Activated CD4-positive, alpha-beta T cell treated with anti-CD3 and anti-CD28 coated beads, Interleukin-2, amount 10 ng/mL, durations not matched to agents 7 days and 5 days (primary cell): ENCODE measurements around the gene GINS2. TPM values are rescaled to one million over a fixed set of nuclear protein-coding genes. Genes with fewer than 3 reads are reported as not detected.

Source experiments
- CTCF ChIA-PET: fragments of 350-600 bp; sonication (Branson Sonifier 250); formaldehyde crosslinking; loops from one replicate; lab custom pipeline; 2021; ENCODE audit warnings: antibody characterized with exemption; lab: Charles Lee
- POLR2A ChIA-PET: fragments of 350-600 bp; sonication (Branson Sonifier 250); formaldehyde crosslinking; loops from one replicate; lab custom pipeline; 2021; ENCODE audit warnings: antibody characterized with exemption; lab: Charles Lee
- DNase-seq: peaks from one replicate; pipeline ENCODE4 v3.0.0-alpha.2; 2020
- H3K27ac Mint-ChIP-seq: one replicate; pipeline ENCODE4 v1.8.0; 2021; ENCODE audit warnings: mild to moderate bottlenecking, moderate library complexity, mixed read lengths
- H3K27me3 Mint-ChIP-seq: one replicate; pipeline ENCODE4 v1.8.0; 2021; ENCODE audit warnings: mixed read lengths
- H3K36me3 Mint-ChIP-seq: one replicate; pipeline ENCODE4 v1.8.0; 2021; ENCODE audit warnings: low read depth, mixed read lengths
- H3K4me1 Mint-ChIP-seq: one replicate; pipeline ENCODE4 v1.8.0; 2021; ENCODE audit warnings: mixed read lengths
- H3K4me3 Mint-ChIP-seq: one replicate; pipeline ENCODE4 v1.8.0; 2021; ENCODE audit warnings: mild to moderate bottlenecking, moderate library complexity, mixed read lengths
- H3K9me3 Mint-ChIP-seq: one replicate; pipeline ENCODE4 v1.8.0; 2021; ENCODE audit warnings: mixed read lengths
- total RNA-seq, 2 experiments: library from RNA; stranded (reverse); gene quantifications; one replicate each; pipeline ENCODE4 v1.2.3, GENCODE V29; 2021

GINS2 gene
- total RNA-seq, 2 experiments from 2014 or later = 49.3 to 50.0 TPM

- H3K27me3 Mint-ChIP-seq = peaks cover 8% of the 10 kb centered on the region
- ChIA-PET POLR2A (no interaction called here), CTCF (interaction anchor here (1.2 kb wide), 1 partner anchor 9 kb away, joined by 3 read pairs; no protein-coding TSS in a partner anchor)
- H3K27ac Mint-ChIP-seq = no peak overlapping the region
- no peak for DNase-seq
- H3K9me3 Mint-ChIP-seq = no peaks in the 10 kb centered on the region
- H3K36me3 Mint-ChIP-seq = no peaks in the 10 kb centered on the region
- H3K4me1 Mint-ChIP-seq = no peaks in the 10 kb centered on the region
- no peak overlapping the region for H3K4me3 Mint-ChIP-seq
Observed at GRCh38 chr16:85697431-85697830, 8.7 kb upstream of the GINS2 start.

- Mint-ChIP-seq H3K4me3 (no peak overlapping the region), H3K27ac (no peak overlapping the region), H3K4me1 (no peaks in the 10 kb centered on the region), H3K36me3 (no peaks in the 10 kb centered on the region), H3K27me3 (peaks cover 10% of the 10 kb centered on the region), H3K9me3 (no peaks in the 10 kb centered on the region)
- DNase-seq = no peak
- CTCF ChIA-PET = no interaction called here
- POLR2A ChIA-PET = no interaction called here
Observed at GRCh38 chr16:85696781-85697180, 8.0 kb upstream of the GINS2 start.

GRCh38 chr16:85695196-85696128, 6.7 kb upstream of the GINS2 start:
- no peak for DNase-seq
- H3K36me3 Mint-ChIP-seq = no peaks in the 10 kb centered on the region
- no peak overlapping the region for H3K27ac Mint-ChIP-seq
- no peaks in the 10 kb centered on the region for H3K9me3 Mint-ChIP-seq
- H3K27me3 Mint-ChIP-seq = peaks cover 12% of the 10 kb centered on the region
- CTCF ChIA-PET = no interaction called here
- H3K4me3 Mint-ChIP-seq = no peak overlapping the region
- POLR2A ChIA-PET = no interaction called here
- H3K4me1 Mint-ChIP-seq = no peaks in the 10 kb centered on the region

- Mint-ChIP-seq H3K27ac (no peak overlapping the region), H3K4me1 (peaks cover 20% of the 10 kb centered on the region), H3K27me3 (peaks cover 10% of the 10 kb centered on the region), H3K4me3 (no peak overlapping the region), H3K9me3 (no peaks in the 10 kb centered on the region), H3K36me3 (peaks cover 11% of the 10 kb centered on the region)
- POLR2A ChIA-PET = no interaction called here
- CTCF ChIA-PET = interaction anchor here (1.0 to 2.6 kb wide), 5 partner anchors 11 to 75 kb away, joined by 3 to 8 read pairs (median 4); no protein-coding TSS in a partner anchor
- no peak for DNase-seq
Observed at GRCh38 chr16:85690469-85691064, 1.8 kb upstream of the GINS2 start.

GRCh38 chr16:85689950-85690320, 1.2 kb upstream of the GINS2 start:
- no peak overlapping the region for H3K27ac Mint-ChIP-seq
- H3K4me3 Mint-ChIP-seq = no peak overlapping the region
- POLR2A ChIA-PET = no interaction called here
- H3K9me3 Mint-ChIP-seq = no peaks in the 10 kb centered on the region
- no peak for DNase-seq
- CTCF ChIA-PET = interaction anchor here (1.0 to 2.6 kb wide), 8 partner anchors 9 to 269 kb away, joined by 3 to 8 read pairs (median 4); no protein-coding TSS in a partner anchor
- peaks cover 11% of the 10 kb centered on the region for H3K36me3 Mint-ChIP-seq
- H3K27me3 Mint-ChIP-seq = peaks cover 10% of the 10 kb centered on the region
- H3K4me1 Mint-ChIP-seq = peaks cover 23% of the 10 kb centered on the region

- DNase-seq = no peak
- H3K27me3 Mint-ChIP-seq = peaks cover 10% of the 10 kb centered on the region
- H3K4me1 Mint-ChIP-seq = peaks cover 24% of the 10 kb centered on the region
- ChIA-PET POLR2A (no interaction called here), CTCF (interaction anchor here (0.6 to 2.6 kb wide), 8 partner anchors 8 to 269 kb away, joined by 3 to 8 read pairs (median 4); no protein-coding TSS in a partner anchor)
- H3K27ac Mint-ChIP-seq = peak overlapping the region; percentile 41
- peak overlapping the region; percentile 55 for H3K4me3 Mint-ChIP-seq
- peaks cover 13% of the 10 kb centered on the region for H3K36me3 Mint-ChIP-seq
- no peaks in the 10 kb centered on the region for H3K9me3 Mint-ChIP-seq
Observed at GRCh38 chr16:85689285-85689949, 663 bp upstream of the GINS2 start.

- peak overlapping the region; percentile 91 for H3K27ac Mint-ChIP-seq
- ChIA-PET CTCF (interaction anchor here (1.0 kb wide), 1 partner anchor 10 kb away, joined by 3 read pairs; no protein-coding TSS in a partner anchor), POLR2A (no interaction called here)
- no peaks in the 10 kb centered on the region for H3K9me3 Mint-ChIP-seq
- peak; percentile 44 for DNase-seq
- peaks cover 32% of the 10 kb centered on the region for H3K4me1 Mint-ChIP-seq
- peak overlapping the region; percentile 91 for H3K4me3 Mint-ChIP-seq
- peaks cover 15% of the 10 kb centered on the region for H3K36me3 Mint-ChIP-seq
- H3K27me3 Mint-ChIP-seq = peaks cover 10% of the 10 kb centered on the region
Observed at GRCh38 chr16:85687651-85688471, 893 bp downstream of the GINS2 start.

GRCh38 chr16:85686912-85687591, 1.7 kb downstream of the GINS2 start:
- H3K4me1 Mint-ChIP-seq = peaks cover 32% of the 10 kb centered on the region
- no peaks in the 10 kb centered on the region for H3K9me3 Mint-ChIP-seq
- ChIA-PET POLR2A (no interaction called here), CTCF (no interaction called here)
- H3K4me3 Mint-ChIP-seq = peak overlapping the region; percentile 91
- peak overlapping the region; percentile 91 for H3K27ac Mint-ChIP-seq
- DNase-seq = peak; percentile 47
- H3K27me3 Mint-ChIP-seq = peaks cover 6% of the 10 kb centered on the region
- H3K36me3 Mint-ChIP-seq = peaks cover 15% of the 10 kb centered on the region

GRCh38 chr16:85685251-85685650, 3.5 kb downstream of the GINS2 start:
- H3K9me3 Mint-ChIP-seq = no peaks in the 10 kb centered on the region
- peaks cover 24% of the 10 kb centered on the region for H3K36me3 Mint-ChIP-seq
- no peak overlapping the region for H3K4me3 Mint-ChIP-seq
- no peaks in the 10 kb centered on the region for H3K27me3 Mint-ChIP-seq
- POLR2A ChIA-PET = no interaction called here
- H3K27ac Mint-ChIP-seq = no peak overlapping the region
- H3K4me1 Mint-ChIP-seq = peaks cover 42% of the 10 kb centered on the region
- DNase-seq = no peak
- CTCF ChIA-PET = interaction anchor here (1.0 kb wide), 1 partner anchor 12 kb away, joined by 5 read pairs; no protein-coding TSS in a partner anchor

GRCh38 chr16:85683363-85683762, 5.4 kb downstream of the GINS2 start:
- no peaks in the 10 kb centered on the region for H3K9me3 Mint-ChIP-seq
- no peak for DNase-seq
- peak overlapping the region; percentile 1 for H3K27ac Mint-ChIP-seq
- CTCF ChIA-PET = no interaction called here
- POLR2A ChIA-PET = interaction anchor here (0.6 kb wide), 1 partner anchor 74 kb away, joined by 3 read pairs; no protein-coding TSS in a partner anchor
- H3K36me3 Mint-ChIP-seq = peaks cover 24% of the 10 kb centered on the region
- no peak overlapping the region for H3K4me3 Mint-ChIP-seq
- no peaks in the 10 kb centered on the region for H3K27me3 Mint-ChIP-seq
- peaks cover 46% of the 10 kb centered on the region for H3K4me1 Mint-ChIP-seq

GRCh38 chr16:85682516-85682915, 6.2 kb downstream of the GINS2 start:
- CTCF ChIA-PET = interaction anchor here (0.6 to 0.7 kb wide), 2 partner anchors 40 to 141 kb away, joined by 3 to 4 read pairs; no protein-coding TSS in a partner anchor
- DNase-seq = no peak
- Mint-ChIP-seq H3K9me3 (no peaks in the 10 kb centered on the region), H3K36me3 (peaks cover 24% of the 10 kb centered on the region), H3K27ac (no peak overlapping the region), H3K4me3 (no peak overlapping the region), H3K27me3 (no peaks in the 10 kb centered on the region), H3K4me1 (peaks cover 40% of the 10 kb centered on the region)
- POLR2A ChIA-PET = no interaction called here
